ENCODE data around the gene DPYSL5.

DNA sequence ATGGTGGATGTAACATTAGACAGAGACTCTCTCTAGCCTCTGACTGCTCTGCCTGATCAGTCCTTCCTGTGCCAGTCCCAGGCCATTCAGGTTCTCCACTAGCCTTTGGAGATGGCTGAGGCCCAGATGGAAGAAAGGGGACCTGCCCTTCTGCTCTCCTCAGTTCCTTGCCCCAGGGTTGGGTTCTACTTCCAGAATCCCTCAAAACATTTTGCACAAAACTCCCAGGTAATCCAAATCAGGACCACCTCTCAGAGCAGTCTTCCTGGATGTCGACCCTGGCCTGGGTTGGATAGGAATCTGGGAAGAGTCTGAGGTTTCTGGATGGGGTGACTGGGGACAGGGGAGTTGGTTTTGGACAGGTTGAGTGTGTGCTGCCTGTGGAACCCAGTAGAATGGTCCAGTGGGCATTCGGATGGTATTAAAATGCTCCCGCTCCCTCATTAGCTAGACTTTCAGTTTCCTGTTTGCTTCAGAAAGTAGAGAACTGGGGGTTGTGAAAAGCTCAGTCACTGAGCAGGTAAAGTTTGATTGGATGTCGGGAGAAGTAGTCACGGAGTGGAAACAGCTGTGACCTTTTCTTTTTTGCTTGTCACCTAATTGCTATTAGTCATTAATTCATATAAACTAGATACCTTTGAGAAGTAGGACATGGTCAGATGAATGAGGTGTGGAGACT is 37.9 kb downstream of the DPYSL5 start:
- TF ChIP-seq, protein P1, sequence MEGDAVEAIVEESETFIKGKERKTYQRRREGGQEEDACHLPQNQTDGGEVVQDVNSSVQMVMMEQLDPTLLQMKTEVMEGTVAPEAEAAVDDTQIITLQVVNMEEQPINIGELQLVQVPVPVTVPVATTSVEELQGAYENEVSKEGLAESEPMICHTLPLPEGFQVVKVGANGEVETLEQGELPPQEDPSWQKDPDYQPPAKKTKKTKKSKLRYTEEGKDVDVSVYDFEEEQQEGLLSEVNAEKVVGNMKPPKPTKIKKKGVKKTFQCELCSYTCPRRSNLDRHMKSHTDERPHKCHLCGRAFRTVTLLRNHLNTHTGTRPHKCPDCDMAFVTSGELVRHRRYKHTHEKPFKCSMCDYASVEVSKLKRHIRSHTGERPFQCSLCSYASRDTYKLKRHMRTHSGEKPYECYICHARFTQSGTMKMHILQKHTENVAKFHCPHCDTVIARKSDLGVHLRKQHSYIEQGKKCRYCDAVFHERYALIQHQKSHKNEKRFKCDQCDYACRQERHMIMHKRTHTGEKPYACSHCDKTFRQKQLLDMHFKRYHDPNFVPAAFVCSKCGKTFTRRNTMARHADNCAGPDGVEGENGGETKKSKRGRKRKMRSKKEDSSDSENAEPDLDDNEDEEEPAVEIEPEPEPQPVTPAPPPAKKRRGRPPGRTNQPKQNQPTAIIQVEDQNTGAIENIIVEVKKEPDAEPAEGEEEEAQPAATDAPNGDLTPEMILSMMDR (IDR thresholded peaks at IDR 0.05; ENCODE audit: poor library complexity, severe bottlenecking) = no peak
- no peak for TF ChIP-seq RAD21 (conservative IDR thresholded peaks at IDR 0.05)

Measured in neural cell (in vitro differentiated cells).